ENCODE data around the gene CCRL2. TPM values are rescaled to one million over a fixed set of nuclear protein-coding genes. Genes with fewer than 3 reads are reported as not detected.

The CCRL2 gene
- 1 to 10 TPM; 1.9 to 2.4 TPM for total RNA-seq
- total RNA-seq: 1.6 to 2.7 reads per million in 2 donors

- DNase-seq (no peak), ATAC-seq (peak; percentile 78)
- Mint-ChIP-seq H3K4me3 (peak within 1 kb of the TSS; percentile 69), H3K27me3 (peaks cover 26% of the 10 kb centered on the region), H3K4me1 (peaks cover 6% of the 10 kb centered on the region), H3K36me3 (ENCODE audit: low read depth) (no peaks in the 10 kb centered on the region), H3K27ac (peak within 1 kb of the TSS; percentile 72)
- H3K9me3 ChIP-seq (ENCODE audit: control insufficient read depth, low read length, poor library complexity, severe bottlenecking): no peaks in the 10 kb centered on the region
Observed at GRCh38 chr3:46406788-46407611, at the start of gene CCRL2, which contains the start of gene CCR5AS. CCRL2 (plus strand) TSS chr3:46407259; CDS start chr3:46408080, 821 bp downstream. CCR5AS (minus strand) TSS chr3:46407066.

DNA sequence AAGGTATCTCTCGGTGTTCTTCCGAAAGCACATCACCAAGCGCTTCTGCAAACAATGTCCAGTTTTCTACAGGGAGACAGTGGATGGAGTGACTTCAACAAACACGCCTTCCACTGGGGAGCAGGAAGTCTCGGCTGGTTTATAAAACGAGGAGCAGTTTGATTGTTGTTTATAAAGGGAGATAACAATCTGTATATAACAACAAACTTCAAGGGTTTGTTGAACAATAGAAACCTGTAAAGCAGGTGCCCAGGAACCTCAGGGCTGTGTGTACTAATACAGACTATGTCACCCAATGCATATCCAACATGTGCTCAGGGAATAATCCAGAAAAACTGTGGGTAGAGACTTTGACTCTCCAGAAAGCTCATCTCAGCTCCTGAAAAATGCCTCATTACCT lies 48.6 kb upstream of the CCRL2 start:
- Mint-ChIP-seq H3K36me3 (ENCODE audit: low read depth) (peaks cover 22% of the 10 kb centered on the region), H3K4me3 (peak overlapping the region; percentile 80), H3K27ac (peak overlapping the region; percentile 92), H3K4me1 (peaks cover 61% of the 10 kb centered on the region), H3K27me3 (no peaks in the 10 kb centered on the region)
- DNase-seq: no peak
- no peaks in the 10 kb centered on the region for H3K9me3 ChIP-seq (ENCODE audit: control insufficient read depth, low read length, poor library complexity, severe bottlenecking)
- ATAC-seq: no peak

- peaks cover 50% of the 10 kb centered on the region for H3K4me1 Mint-ChIP-seq
- peak; percentile 57 for ATAC-seq
Observed at GRCh38 chr3:46359733-46360493, 47.1 kb upstream of the CCRL2 start.

DNA sequence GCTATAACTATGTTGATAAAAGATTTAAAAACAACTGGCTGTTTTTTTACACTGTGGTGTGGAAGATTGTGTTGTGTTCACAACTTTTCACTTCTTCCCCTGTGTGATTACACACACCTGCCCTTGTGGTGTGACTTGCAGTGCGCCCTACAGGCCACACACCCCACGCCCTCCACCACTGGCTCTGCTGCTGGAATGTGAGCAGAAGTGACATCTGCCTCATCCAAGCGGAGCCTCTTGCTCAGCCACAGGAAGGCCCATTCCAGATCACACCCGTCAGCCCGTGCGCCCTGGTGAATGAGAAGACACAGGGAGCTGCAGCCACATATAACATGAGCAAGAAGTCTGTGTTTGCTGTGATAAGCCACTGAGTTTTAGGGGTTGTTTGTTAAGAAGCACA lies 46.2 kb upstream of the CCRL2 start:
- Mint-ChIP-seq H3K27ac (peak overlapping the region; percentile 92), H3K4me3 (peak overlapping the region; percentile 64), H3K4me1 (peaks cover 42% of the 10 kb centered on the region), H3K27me3 (no peaks in the 10 kb centered on the region), H3K36me3 (ENCODE audit: low read depth) (peaks cover 10% of the 10 kb centered on the region)
- H3K9me3 ChIP-seq (ENCODE audit: control insufficient read depth, low read length, poor library complexity, severe bottlenecking): no peaks in the 10 kb centered on the region
- ATAC-seq: peak; percentile 36
- DNase-seq: no peak

More at GRCh38 chr3:46359733-46360493, 47.1 kb upstream of the CCRL2 start:
- no peaks in the 10 kb centered on the region for H3K9me3 ChIP-seq (ENCODE audit: control insufficient read depth, low read length, poor library complexity, severe bottlenecking)
- DNase-seq: no peak
- peak overlapping the region; percentile 92 for H3K27ac Mint-ChIP-seq
- peaks cover 16% of the 10 kb centered on the region for H3K36me3 Mint-ChIP-seq (ENCODE audit: low read depth)
- peak overlapping the region; percentile 68 for H3K4me3 Mint-ChIP-seq
- H3K27me3 Mint-ChIP-seq: no peaks in the 10 kb centered on the region

DNA sequence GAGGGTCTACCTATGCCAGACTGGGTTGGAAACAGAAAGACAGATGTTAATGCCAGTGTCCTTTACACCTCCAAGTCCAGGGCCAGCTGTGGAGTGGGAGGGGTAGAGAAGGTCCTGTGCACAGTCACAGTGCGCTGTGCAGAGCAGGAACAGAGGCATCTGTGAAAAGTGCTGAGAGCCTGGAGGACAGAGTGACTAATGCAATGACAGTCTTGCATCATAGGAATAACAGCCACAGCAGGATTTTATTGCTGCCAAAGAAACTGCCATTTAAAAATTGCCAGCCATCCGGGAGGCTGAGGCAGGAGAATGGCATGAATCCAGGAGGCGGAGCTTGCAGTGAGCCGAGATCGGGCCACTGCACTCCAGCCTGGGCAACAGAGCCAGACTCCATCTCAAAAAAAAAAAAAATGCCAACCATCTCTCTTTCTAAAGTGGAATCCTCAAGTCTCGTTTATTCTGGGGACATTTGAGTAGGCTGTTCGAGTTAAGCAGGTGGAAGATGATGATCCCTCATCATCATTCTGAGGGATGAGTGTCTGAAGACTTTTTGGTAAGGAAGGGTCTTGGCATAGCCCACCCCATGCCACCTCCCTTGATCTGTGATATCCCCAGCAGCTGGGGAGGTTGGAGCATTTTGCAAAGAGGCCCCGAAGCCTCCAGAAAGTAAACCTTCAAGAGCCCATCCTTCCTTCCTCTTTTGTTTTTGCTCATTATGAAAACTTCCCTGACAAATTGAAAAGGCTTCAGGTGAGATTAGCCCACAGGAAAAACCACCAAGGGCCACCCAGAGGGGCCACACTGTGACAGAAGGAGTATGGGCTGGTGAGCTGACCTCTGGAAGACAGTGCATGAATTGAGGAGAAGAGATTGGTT lies 45.4 kb upstream of the CCRL2 start:
- DNase-seq (no peak), ATAC-seq (no peak)
- no peaks in the 10 kb centered on the region for H3K9me3 ChIP-seq (ENCODE audit: control insufficient read depth, low read length, poor library complexity, severe bottlenecking)
- H3K4me3 Mint-ChIP-seq: peak overlapping the region; percentile 15
- H3K27ac Mint-ChIP-seq: peak overlapping the region; percentile 92
- H3K27me3 Mint-ChIP-seq: no peaks in the 10 kb centered on the region
- H3K4me1 Mint-ChIP-seq: peaks cover 36% of the 10 kb centered on the region
- peaks cover 7% of the 10 kb centered on the region for H3K36me3 Mint-ChIP-seq (ENCODE audit: low read depth)

DNA sequence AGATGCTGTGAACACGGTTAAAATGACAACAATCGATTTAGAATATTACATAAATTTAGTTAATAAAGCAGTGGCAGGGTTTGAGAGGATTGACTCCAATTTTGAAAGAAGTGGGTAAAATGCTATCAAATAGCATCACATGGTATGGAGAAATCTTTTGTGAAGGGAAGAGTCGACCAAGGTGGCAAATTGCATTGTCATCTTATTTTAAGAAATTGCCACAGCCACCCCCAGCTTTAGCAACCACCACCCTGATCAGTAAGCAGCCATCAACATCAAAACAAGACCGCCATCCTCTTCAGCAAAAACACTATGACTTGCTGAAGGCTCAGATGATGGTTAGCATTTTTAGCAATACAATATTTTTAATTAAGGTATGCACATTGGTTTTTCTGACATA lies 42.0 kb upstream of the CCRL2 start:
- ATAC-seq (no peak), DNase-seq (no peak)
- peaks cover 2% of the 10 kb centered on the region for H3K36me3 Mint-ChIP-seq (ENCODE audit: low read depth)
- no peak overlapping the region for H3K27ac Mint-ChIP-seq
- peaks cover 37% of the 10 kb centered on the region for H3K4me1 Mint-ChIP-seq
- H3K9me3 ChIP-seq (ENCODE audit: control insufficient read depth, low read length, poor library complexity, severe bottlenecking): no peaks in the 10 kb centered on the region
- H3K4me3 Mint-ChIP-seq: no peak overlapping the region
- no peaks in the 10 kb centered on the region for H3K27me3 Mint-ChIP-seq

DNA sequence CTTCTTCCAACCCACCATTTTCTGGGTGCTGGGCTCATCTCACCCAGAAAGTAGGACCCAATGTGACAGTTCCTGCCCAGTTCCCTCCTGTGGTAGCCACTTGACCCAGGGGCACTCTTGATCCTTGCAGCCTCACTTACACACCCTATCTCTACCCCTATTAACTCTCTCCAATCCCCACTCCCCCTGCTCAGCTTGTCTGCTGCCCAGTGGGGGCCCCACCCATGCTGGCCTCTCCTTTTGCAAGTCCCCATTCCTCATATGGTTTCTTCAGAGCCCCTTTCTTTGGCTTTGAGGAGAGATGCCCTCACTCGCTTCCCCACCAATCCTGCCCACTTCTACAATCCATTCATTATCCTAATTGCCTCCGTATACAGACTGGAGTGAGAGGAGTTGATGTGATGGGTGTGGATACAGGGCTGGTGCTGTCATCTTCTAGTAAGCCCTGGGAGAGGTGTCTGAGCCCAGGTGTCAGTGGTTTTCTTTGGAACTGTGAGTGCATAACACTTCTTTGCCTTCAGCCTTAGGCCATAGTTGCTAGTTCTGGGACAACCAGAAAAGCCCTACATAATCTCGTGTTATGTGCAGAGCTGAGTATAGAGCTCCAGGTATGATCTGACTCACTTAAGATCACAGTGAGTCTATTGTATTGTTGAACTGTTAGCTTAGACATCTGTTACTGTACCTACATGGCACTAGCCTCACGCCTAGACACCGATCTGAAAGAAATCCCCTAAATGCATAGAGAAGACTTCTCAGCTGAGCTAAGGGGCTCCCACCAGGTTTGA lies 41.1 kb upstream of the CCRL2 start:
- H3K4me3 Mint-ChIP-seq: peak overlapping the region; percentile 10
- no peak for DNase-seq
- peak overlapping the region; percentile 24 for H3K27ac Mint-ChIP-seq
- H3K4me1 Mint-ChIP-seq: peaks cover 35% of the 10 kb centered on the region
- H3K36me3 Mint-ChIP-seq (ENCODE audit: low read depth): peaks cover 2% of the 10 kb centered on the region
- H3K9me3 ChIP-seq (ENCODE audit: control insufficient read depth, low read length, poor library complexity, severe bottlenecking): no peaks in the 10 kb centered on the region
- no peaks in the 10 kb centered on the region for H3K27me3 Mint-ChIP-seq
- ATAC-seq: no peak

- H3K27ac Mint-ChIP-seq: peak overlapping the region; percentile 21
- DNase-seq: no peak
- peak overlapping the region; percentile 57 for H3K4me3 Mint-ChIP-seq
- peaks cover 34% of the 10 kb centered on the region for H3K4me1 Mint-ChIP-seq
- H3K27me3 Mint-ChIP-seq: no peaks in the 10 kb centered on the region
- ATAC-seq: no peak
- peaks cover 2% of the 10 kb centered on the region for H3K36me3 Mint-ChIP-seq (ENCODE audit: low read depth)
- H3K9me3 ChIP-seq (ENCODE audit: control insufficient read depth, low read length, poor library complexity, severe bottlenecking): no peaks in the 10 kb centered on the region
Observed at GRCh38 chr3:46367811-46368210, 39.2 kb upstream of the CCRL2 start.

- Mint-ChIP-seq H3K27ac (peak overlapping the region; percentile 21), H3K36me3 (ENCODE audit: low read depth) (peaks cover 4% of the 10 kb centered on the region), H3K27me3 (no peaks in the 10 kb centered on the region), H3K4me3 (peak overlapping the region; percentile 52), H3K4me1 (peaks cover 41% of the 10 kb centered on the region)
- ATAC-seq (peak; percentile 86), DNase-seq (peak; percentile 34 to 49 (median 36))
- no peaks in the 10 kb centered on the region for H3K9me3 ChIP-seq (ENCODE audit: control insufficient read depth, low read length, poor library complexity, severe bottlenecking)
Observed at GRCh38 chr3:46368569-46368968, 38.5 kb upstream of the CCRL2 start.

DNA sequence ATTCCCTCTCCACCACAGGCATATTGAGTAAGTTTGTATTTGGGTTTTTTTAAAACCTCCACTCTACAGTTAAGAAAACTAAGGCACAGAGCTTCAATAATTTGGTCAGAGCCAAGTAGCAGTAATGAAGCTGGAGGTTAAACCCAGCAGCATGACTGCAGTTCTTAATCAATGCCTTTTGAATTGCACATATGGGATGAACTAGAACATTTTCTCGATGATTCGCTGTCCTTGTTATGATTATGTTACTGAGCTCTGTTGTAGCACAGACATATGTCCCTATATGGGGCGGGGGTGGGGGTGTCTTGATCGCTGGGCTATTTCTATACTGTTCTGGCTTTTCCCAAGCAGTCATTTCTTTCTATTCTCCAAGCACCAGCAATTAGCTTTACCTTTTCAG lies 37.9 kb upstream of the CCRL2 start:
- Mint-ChIP-seq H3K4me3 (peak overlapping the region; percentile 62), H3K27ac (peak overlapping the region; percentile 92), H3K4me1 (peaks cover 43% of the 10 kb centered on the region), H3K36me3 (ENCODE audit: low read depth) (peaks cover 4% of the 10 kb centered on the region), H3K27me3 (no peaks in the 10 kb centered on the region)
- no peak for ATAC-seq
- no peak for DNase-seq
- no peaks in the 10 kb centered on the region for H3K9me3 ChIP-seq (ENCODE audit: control insufficient read depth, low read length, poor library complexity, severe bottlenecking)

GRCh38 chr3:46369675-46370132 lies 37.4 kb upstream of the CCRL2 start:
- ATAC-seq: no peak
- peak overlapping the region; percentile 68 for H3K4me3 Mint-ChIP-seq
- H3K4me1 Mint-ChIP-seq: peaks cover 49% of the 10 kb centered on the region
- H3K27me3 Mint-ChIP-seq: no peaks in the 10 kb centered on the region
- H3K36me3 Mint-ChIP-seq (ENCODE audit: low read depth): peaks cover 7% of the 10 kb centered on the region
- DNase-seq: no peak
- H3K9me3 ChIP-seq (ENCODE audit: control insufficient read depth, low read length, poor library complexity, severe bottlenecking): no peaks in the 10 kb centered on the region
- peak overlapping the region; percentile 92 for H3K27ac Mint-ChIP-seq

Data from T-helper 17 cell (primary cell).